ENCODE measurements around the gene UVSSA.

- TF ChIP-seq CTCF (conservative IDR thresholded peaks at IDR 0.05 in 1 of 2, IDR thresholded peaks at IDR 0.05 in 1 of 2; ENCODE audit: low read depth in 1 of 2, low read length in 2 of 2), result no peak
- TF ChIP-seq EZH2 (IDR thresholded peaks at IDR 0.05; ENCODE audit: low read length, missing control alignments), result no peak
These were observed 17.3 kb upstream of the UVSSA start for GRCh38 chr4:1329408-1330371.

All from fibroblast of lung (primary cell).